ENCODE measurements around the gene INSC.

Gene INSC

GRCh38 chr11:15149050-15149449, 34.3 kb downstream of the INSC start:
- no peak for DNase-seq

GRCh38 chr11:15150507-15150906, 35.8 kb downstream of the INSC start:
- no peak for DNase-seq

GRCh38 chr11:15153231-15153630, 38.5 kb downstream of the INSC start:
- no peak for DNase-seq

GRCh38 chr11:15157181-15157580, 42.5 kb downstream of the INSC start:
- peak; percentile 92 for DNase-seq

- peak; percentile 15 for DNase-seq
These were observed 42.9 kb downstream of the INSC start for GRCh38 chr11:15157606-15158137.

GRCh38 chr11:15158351-15159015, 43.8 kb downstream of the INSC start:
- peak; percentile 94 for DNase-seq

- peak; percentile 73 for DNase-seq
These were observed 44.4 kb downstream of the INSC start for GRCh38 chr11:15159085-15159484.

GRCh38 chr11:15161790-15162189, 47.1 kb downstream of the INSC start:
- peak; percentile 9 for DNase-seq

GRCh38 chr11:15163136-15163535, 48.4 kb downstream of the INSC start:
- no peak for DNase-seq

- DNase-seq: no peak
These were observed 51.5 kb downstream of the INSC start for GRCh38 chr11:15166204-15166603.

- DNase-seq: peak; percentile 34
These were observed 55.3 kb downstream of the INSC start for GRCh38 chr11:15169815-15170551.

GRCh38 chr11:15170698-15171097, 56.0 kb downstream of the INSC start:
- no peak for DNase-seq

GRCh38 chr11:15171956-15172355, 57.2 kb downstream of the INSC start:
- no peak for DNase-seq

GRCh38 chr11:15175831-15176230, 61.1 kb downstream of the INSC start:
- no peak for DNase-seq

- no peak for DNase-seq
These were observed 62.0 kb downstream of the INSC start for GRCh38 chr11:15176646-15177163.

GRCh38 chr11:15177491-15177890, 62.8 kb downstream of the INSC start:
- DNase-seq: no peak

GRCh38 chr11:15178214-15178613, 63.5 kb downstream of the INSC start:
- no peak for DNase-seq

- DNase-seq: peak; percentile 59
These were observed 64.4 kb downstream of the INSC start for GRCh38 chr11:15179167-15179566.

- DNase-seq: peak; percentile 74
These were observed 65.6 kb downstream of the INSC start for GRCh38 chr11:15180212-15180792.

GRCh38 chr11:15182372-15182771, 67.6 kb downstream of the INSC start:
- DNase-seq: no peak

GRCh38 chr11:15185021-15185420, 70.3 kb downstream of the INSC start:
- peak; percentile 65 for DNase-seq

- DNase-seq: peak; percentile 81
These were observed 71.4 kb downstream of the INSC start for GRCh38 chr11:15186146-15186545.

GRCh38 chr11:15189189-15189588, 74.5 kb downstream of the INSC start:
- DNase-seq: no peak

All from HCEC 1CT (cell line).